ENCODE measurements around the gene SNAPC1.

Gene SNAPC1

DNA sequence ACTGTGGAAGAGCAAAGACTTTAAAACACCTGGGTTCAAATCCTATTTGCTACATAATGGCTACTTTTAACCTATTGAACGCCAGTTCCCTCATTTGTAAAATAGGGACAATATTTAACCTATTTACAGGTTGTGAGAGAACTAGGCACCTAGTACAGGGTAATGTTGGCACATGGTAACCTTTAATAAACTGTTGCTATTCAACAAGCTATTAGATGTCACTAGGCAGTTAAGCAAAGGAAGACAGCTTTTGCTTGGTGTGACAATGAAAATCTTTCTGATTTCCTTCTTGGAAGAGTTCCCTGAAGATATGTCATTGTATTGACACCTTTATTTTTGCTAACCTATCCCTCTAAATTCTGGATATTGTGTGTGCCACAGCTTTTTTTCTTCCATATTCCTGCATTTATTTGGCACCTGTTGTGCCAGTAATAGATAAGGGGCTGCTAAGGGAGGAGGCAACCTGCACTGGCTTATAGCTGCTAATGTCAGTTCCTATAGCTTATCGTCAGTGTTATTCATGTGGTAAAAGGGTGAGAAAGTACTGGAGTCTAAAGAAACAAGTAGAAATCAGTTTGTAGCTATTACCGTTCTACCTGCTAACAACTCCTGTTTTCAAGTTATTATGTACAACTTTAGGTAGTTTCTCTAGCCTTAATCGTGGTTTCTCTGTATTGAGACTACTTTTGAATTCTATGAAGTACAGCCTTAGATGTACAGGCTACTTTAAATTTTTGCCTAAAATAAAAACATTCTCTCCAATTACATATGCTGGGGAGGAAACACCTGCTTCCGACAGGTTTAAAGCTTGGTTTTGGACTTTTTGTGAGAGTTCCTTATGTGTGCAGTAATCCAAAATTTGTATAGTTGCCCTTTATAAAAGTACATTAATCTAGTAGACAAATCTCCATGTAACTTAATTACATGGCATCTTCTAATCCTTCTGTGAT lies 42.6 kb upstream of the SNAPC1 start:
- Histone ChIP-seq H3K4me1 (ENCODE audit: control insufficient read depth in 1 of 2, insufficient read depth in 1 of 2, low read depth in 1 of 2, low read length in 1 of 2) (peaks cover 36 to 53% of the 10 kb centered on the region in 2 experiments), H3K4me3 (ENCODE audit: low read depth in 1 of 2, low read length in 1 of 2) (no peak overlapping the region), H3K36me3 (peaks cover 29% of the 10 kb centered on the region), H3K27ac (peak overlapping the region; percentile 38), H3K27me3 (no peaks in the 10 kb centered on the region), H3K9me3 (no peaks in the 10 kb centered on the region)
- TF ChIP-seq, protein P1, sequence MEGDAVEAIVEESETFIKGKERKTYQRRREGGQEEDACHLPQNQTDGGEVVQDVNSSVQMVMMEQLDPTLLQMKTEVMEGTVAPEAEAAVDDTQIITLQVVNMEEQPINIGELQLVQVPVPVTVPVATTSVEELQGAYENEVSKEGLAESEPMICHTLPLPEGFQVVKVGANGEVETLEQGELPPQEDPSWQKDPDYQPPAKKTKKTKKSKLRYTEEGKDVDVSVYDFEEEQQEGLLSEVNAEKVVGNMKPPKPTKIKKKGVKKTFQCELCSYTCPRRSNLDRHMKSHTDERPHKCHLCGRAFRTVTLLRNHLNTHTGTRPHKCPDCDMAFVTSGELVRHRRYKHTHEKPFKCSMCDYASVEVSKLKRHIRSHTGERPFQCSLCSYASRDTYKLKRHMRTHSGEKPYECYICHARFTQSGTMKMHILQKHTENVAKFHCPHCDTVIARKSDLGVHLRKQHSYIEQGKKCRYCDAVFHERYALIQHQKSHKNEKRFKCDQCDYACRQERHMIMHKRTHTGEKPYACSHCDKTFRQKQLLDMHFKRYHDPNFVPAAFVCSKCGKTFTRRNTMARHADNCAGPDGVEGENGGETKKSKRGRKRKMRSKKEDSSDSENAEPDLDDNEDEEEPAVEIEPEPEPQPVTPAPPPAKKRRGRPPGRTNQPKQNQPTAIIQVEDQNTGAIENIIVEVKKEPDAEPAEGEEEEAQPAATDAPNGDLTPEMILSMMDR (IDR thresholded peaks at IDR 0.05) = no peak

DNA sequence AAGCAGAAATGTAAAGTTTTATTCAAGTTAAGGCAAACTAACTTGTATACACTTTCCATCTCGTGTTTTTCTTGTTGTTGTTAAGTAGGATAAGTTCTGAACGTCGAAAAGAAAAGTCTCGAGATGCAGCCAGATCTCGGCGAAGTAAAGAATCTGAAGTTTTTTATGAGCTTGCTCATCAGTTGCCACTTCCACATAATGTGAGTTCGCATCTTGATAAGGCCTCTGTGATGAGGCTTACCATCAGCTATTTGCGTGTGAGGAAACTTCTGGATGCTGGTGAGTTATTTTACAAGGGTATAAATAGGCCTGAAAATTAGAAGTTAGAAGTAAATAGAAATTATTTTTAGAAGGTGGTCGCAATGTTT lies 41.9 kb upstream of the SNAPC1 start:
- Histone ChIP-seq H3K36me3 (peaks cover 35% of the 10 kb centered on the region), H3K27ac (peak overlapping the region; percentile 38), H3K27me3 (no peaks in the 10 kb centered on the region), H3K4me1 (ENCODE audit: control insufficient read depth in 1 of 2, insufficient read depth in 1 of 2, low read depth in 1 of 2, low read length in 1 of 2) (peaks cover 32 to 46% of the 10 kb centered on the region in 2 experiments), H3K4me3 (ENCODE audit: low read depth in 1 of 2, low read length in 1 of 2) (no peak overlapping the region), H3K9me3 (no peaks in the 10 kb centered on the region)
- TF ChIP-seq, protein P1 (IDR thresholded peaks at IDR 0.05) = no peak

DNA sequence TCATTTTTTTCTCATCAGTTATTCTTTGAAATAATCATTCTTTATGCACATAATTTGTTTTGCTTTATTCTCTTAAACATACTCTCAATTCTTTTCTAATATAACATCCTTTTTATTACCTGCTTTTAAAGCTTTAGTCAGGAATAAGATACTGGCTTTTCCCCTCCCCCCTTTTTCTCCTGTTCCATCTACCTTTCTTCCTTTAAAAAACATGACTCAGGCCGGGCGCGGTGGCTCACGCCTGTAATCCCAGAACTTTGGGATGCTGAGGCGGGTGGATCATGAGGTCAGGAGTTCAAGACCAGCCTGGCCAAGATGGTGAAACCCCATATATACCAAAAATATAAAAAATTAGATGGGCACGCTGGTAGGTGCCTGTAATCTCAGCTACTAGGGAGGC lies 41.5 kb upstream of the SNAPC1 start:
- Histone ChIP-seq H3K27me3 (no peaks in the 10 kb centered on the region), H3K27ac (no peak overlapping the region), H3K4me3 (ENCODE audit: low read depth in 1 of 2, low read length in 1 of 2) (no peak overlapping the region), H3K36me3 (peaks cover 40% of the 10 kb centered on the region), H3K4me1 (ENCODE audit: control insufficient read depth in 1 of 2, insufficient read depth in 1 of 2, low read depth in 1 of 2, low read length in 1 of 2) (peaks cover 27 to 41% of the 10 kb centered on the region in 2 experiments), H3K9me3 (no peaks in the 10 kb centered on the region)
- TF ChIP-seq, protein P1 (IDR thresholded peaks at IDR 0.05) = no peak

DNA sequence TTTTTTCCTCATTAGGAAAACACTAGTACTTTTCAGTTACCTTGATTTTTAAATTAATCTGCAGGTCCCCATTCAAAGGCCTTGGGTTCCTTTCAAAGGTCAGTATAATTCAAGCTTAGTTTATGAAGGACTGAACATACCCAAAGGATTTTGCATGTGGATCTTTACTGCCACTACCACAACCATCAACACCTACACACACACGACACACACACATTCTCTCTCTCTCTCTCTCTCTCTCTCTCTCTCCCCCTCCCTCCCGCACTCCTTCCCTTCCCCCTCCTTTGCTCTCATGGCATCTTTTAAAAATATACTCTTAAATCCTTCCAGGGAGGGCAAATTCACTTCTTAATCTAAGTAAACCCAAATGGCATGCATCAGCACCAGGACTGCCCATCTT lies 38.1 kb upstream of the SNAPC1 start:
- peak overlapping the region; percentile 4 for H3K27ac ChIP-seq
- no peaks in the 10 kb centered on the region for H3K9me3 ChIP-seq
- H3K27me3 ChIP-seq = no peaks in the 10 kb centered on the region
- TF ChIP-seq, protein P1 (IDR thresholded peaks at IDR 0.05) = no peak
- H3K36me3 ChIP-seq = peaks cover 72% of the 10 kb centered on the region
- H3K4me3 ChIP-seq (ENCODE audit: low read depth in 1 of 2, low read length in 1 of 2) = no peak overlapping the region
- H3K4me1 ChIP-seq (ENCODE audit: control insufficient read depth in 1 of 2, insufficient read depth in 1 of 2, low read depth in 1 of 2, low read length in 1 of 2) = peaks cover 14 to 15% of the 10 kb centered on the region in 2 experiments

DNA sequence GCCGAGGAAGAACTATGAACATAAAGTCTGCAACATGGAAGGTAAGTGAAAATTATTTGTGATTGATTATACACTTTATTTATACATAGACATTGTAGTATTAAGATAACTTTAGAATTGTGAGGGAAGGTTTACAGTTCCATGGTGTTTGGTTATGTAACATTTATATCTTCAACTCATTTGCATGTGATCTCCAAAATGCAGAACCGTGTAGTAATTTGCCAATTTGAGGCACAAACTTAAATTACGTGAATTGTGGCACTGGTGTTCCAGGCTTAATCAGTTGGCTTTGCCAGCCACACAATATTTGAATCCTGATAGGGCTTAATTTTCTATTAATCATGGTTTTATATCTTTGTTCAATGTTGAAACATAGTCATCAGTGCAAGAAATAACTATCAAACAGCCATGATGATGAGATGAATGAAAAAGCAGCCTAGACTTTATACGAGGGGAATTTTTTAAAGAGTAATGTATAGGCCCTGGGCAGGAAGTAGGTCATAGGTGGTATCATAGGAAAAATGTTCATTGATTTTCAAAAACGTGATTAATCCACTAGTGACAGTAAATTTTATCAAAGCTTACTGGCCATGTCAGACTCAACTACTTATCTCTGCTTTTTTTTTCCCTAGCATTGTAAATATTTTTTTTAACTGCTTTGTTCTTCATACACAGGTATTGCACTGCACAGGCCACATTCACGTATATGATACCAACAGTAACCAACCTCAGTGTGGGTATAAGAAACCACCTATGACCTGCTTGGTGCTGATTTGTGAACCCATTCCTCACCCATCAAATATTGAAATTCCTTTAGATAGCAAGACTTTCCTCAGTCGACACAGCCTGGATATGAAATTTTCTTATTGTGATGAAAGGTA lies 35.2 kb upstream of the SNAPC1 start:
- Histone ChIP-seq H3K36me3 (peaks cover 92% of the 10 kb centered on the region), H3K9me3 (no peaks in the 10 kb centered on the region), H3K27me3 (no peaks in the 10 kb centered on the region), H3K27ac (peak overlapping the region; percentile 21), H3K4me3 (ENCODE audit: low read depth in 1 of 2, low read length in 1 of 2) (no peak overlapping the region), H3K4me1 (ENCODE audit: control insufficient read depth in 1 of 2, insufficient read depth in 1 of 2, low read depth in 1 of 2, low read length in 1 of 2) (no peaks in the 10 kb centered on the region)
- TF ChIP-seq, protein P1 (IDR thresholded peaks at IDR 0.05) = no peak
